Gastrocnemius medialis (tissue), 4 donors: ENCODE data around the gene ZFYVE26.

Source experiments
- CTCF ChIP-seq, 5 experiments: fragments of 450-650 bp in 3 of 5; fragments of 200-600 bp in 2 of 5; sonication (generic) in 2 of 5; IDR thresholded peaks in 4 of 5; conservative IDR thresholded peaks in 1 of 5; 1 replicate in 4 of 5; 2 replicates in 1 of 5; pipeline ENCODE4 v1.5.1; 2016 to 2019; ENCODE audit warnings: antibody characterized with exemption in 5 of 5, mild to moderate bottlenecking in 3 of 5, moderate library complexity in 3 of 5
- POLR2A ChIP-seq, 2 donors: fragments of 450-650 bp; IDR thresholded peaks; one replicate each; pipeline ENCODE4 v1.6.1; 2017; ENCODE audit warnings: antibody characterized with exemption in 2 of 2, mild to moderate bottlenecking in 2 of 2, moderate library complexity in 2 of 2

- TF ChIP-seq CTCF (IDR thresholded peaks at IDR 0.05 in 4 of 5, conservative IDR thresholded peaks at IDR 0.05 in 1 of 5) (no peak), POLR2A (IDR thresholded peaks at IDR 0.05) (no peak)
Observed at GRCh38 chr14:67717048-67717447, 99.3 kb downstream of the ZFYVE26 start.
